Keratinocyte (primary cell): Measurements from ENCODE around the gene MAP3K5.

ENCODE experiments used
- EZH2 ChIP-seq: IDR thresholded peaks from one replicate; pipeline ENCODE4 v1.6.1; 2012; ENCODE audit warnings: inconsistent platforms, mild to moderate bottlenecking, low read length, moderate library complexity
- TF ChIP-seq, protein P1 (sequence below), 3 experiments: IDR thresholded peaks in 1 of 3; conservative IDR thresholded peaks in 1 of 3; optimal IDR thresholded peaks in 1 of 3; 2 replicates in 2 of 3; 3 replicates in 1 of 3; pipeline versions ENCODE3 to v1.5.1; 2011; ENCODE audit warnings: low read length in 3 of 3, mild to moderate bottlenecking in 3 of 3, moderate library complexity in 2 of 3, control low read depth in 1 of 3, inconsistent platforms in 1 of 3; ENCODE audit not compliant: insufficient read depth in 2 of 3; ENCODE audit errors: extremely low read depth in 1 of 3

DNA sequence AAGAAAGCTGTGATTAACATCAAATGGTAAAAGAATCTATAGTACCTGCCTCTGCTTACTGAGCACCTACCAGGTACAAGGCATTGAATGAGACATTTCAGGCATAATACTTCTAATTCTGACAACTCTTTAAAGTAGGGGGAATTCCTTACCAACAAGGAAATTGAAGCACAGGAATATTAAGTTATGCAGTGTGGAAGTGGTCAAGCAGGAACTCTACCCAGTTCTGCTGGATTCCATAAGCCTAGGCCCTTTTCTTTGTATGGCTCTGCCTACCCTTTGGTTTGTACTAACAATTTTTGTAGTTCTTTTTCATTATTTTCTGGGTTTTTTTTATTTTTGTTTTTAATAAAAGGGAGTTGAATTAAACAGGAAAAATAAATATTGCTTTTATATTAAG is 114.5 kb downstream of the MAP3K5 start:
- TF ChIP-seq, protein P1, sequence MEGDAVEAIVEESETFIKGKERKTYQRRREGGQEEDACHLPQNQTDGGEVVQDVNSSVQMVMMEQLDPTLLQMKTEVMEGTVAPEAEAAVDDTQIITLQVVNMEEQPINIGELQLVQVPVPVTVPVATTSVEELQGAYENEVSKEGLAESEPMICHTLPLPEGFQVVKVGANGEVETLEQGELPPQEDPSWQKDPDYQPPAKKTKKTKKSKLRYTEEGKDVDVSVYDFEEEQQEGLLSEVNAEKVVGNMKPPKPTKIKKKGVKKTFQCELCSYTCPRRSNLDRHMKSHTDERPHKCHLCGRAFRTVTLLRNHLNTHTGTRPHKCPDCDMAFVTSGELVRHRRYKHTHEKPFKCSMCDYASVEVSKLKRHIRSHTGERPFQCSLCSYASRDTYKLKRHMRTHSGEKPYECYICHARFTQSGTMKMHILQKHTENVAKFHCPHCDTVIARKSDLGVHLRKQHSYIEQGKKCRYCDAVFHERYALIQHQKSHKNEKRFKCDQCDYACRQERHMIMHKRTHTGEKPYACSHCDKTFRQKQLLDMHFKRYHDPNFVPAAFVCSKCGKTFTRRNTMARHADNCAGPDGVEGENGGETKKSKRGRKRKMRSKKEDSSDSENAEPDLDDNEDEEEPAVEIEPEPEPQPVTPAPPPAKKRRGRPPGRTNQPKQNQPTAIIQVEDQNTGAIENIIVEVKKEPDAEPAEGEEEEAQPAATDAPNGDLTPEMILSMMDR (optimal IDR thresholded peaks at IDR 0.05 in 1 of 3, IDR thresholded peaks at IDR 0.05 in 1 of 3, conservative IDR thresholded peaks at IDR 0.05 in 1 of 3; ENCODE audit: extremely low read depth in 1 of 3, insufficient read depth in 2 of 3, low read length in 3 of 3): no peak
- TF ChIP-seq EZH2: no peak
